Mesenchymal stem cell (in vitro differentiated cells and primary cell): ENCODE results near the gene SPPL2B.
"Not testable (repeated sequence)": the region's sequence is repeated elsewhere in the genome, so short reads cannot be mapped to it uniquely, and the experiment has no call there.

ENCODE experiments used
- DNase-seq: peaks from one replicate; pipeline ENCODE4 v3.0.0-alpha.2; 2013
- H2AFZ ChIP-seq: one replicate; pipeline ENCODE4 v1.6.1; 2013; ENCODE audit warnings: low read depth, mild to moderate bottlenecking, control low read depth, inconsistent platforms, low read length, moderate library complexity
- H2AK5ac ChIP-seq: 2 replicates; pipeline ENCODE4 v1.6.1; 2013; ENCODE audit warnings: low read length, moderate library complexity, mild to moderate bottlenecking, inconsistent platforms; ENCODE audit not compliant: severe bottlenecking
- H2BK120ac ChIP-seq: one replicate; pipeline ENCODE4 v1.6.1; 2013; ENCODE audit warnings: low read depth, mild to moderate bottlenecking, inconsistent platforms, low read length, moderate library complexity
- H2BK12ac ChIP-seq, 2 experiments: one replicate each; pipeline ENCODE4 v1.6.1; 2013; ENCODE audit warnings: inconsistent platforms in 2 of 2, low read length in 2 of 2, mild to moderate bottlenecking in 2 of 2, moderate library complexity in 2 of 2, control low read depth in 1 of 2
- H2BK15ac ChIP-seq: one replicate; pipeline ENCODE4 v1.6.1; 2013; ENCODE audit warnings: mild to moderate bottlenecking, low read depth, inconsistent platforms; ENCODE audit not compliant: poor library complexity, severe bottlenecking
- H2BK5ac ChIP-seq: 2 replicates; pipeline ENCODE4 v1.6.1; 2013; ENCODE audit warnings: low read depth, mild to moderate bottlenecking, low read length, control low read depth, inconsistent platforms; ENCODE audit not compliant: poor library complexity, severe bottlenecking
- H3K14ac ChIP-seq, 2 experiments: one replicate each; pipeline ENCODE4 v1.6.1; 2013; ENCODE audit warnings: inconsistent platforms in 2 of 2, low read length in 2 of 2, control low read depth in 1 of 2, mild to moderate bottlenecking in 1 of 2, moderate library complexity in 1 of 2
- H3K18ac ChIP-seq, 2 experiments: one replicate each; pipeline ENCODE4 v1.6.1; 2013; ENCODE audit warnings: inconsistent platforms in 2 of 2, low read length in 2 of 2, control low read depth in 1 of 2, low read depth in 1 of 2, mild to moderate bottlenecking in 1 of 2
- H3K23ac ChIP-seq, 2 experiments: one replicate each; pipeline ENCODE4 v1.6.1; 2013; ENCODE audit warnings: inconsistent platforms in 2 of 2, low read length in 2 of 2, mild to moderate bottlenecking in 2 of 2, moderate library complexity in 2 of 2, control low read depth in 1 of 2
- H3K27ac ChIP-seq: 2 replicates; pipeline ENCODE4 v1.5.1; 2013; ENCODE audit warnings: mild to moderate bottlenecking, moderate library complexity, low read length, control low read depth, inconsistent platforms; ENCODE audit not compliant: poor library complexity, severe bottlenecking
- H3K27me3 ChIP-seq, 2 experiments: 2 replicates each; pipeline versions ENCODE4 v1.6.1 to v1.7.0; 2013; ENCODE audit warnings: low read length in 2 of 2, mild to moderate bottlenecking in 2 of 2, moderate library complexity in 2 of 2, control low read depth in 1 of 2, inconsistent platforms in 1 of 2; ENCODE audit not compliant: control insufficient read depth in 1 of 2, insufficient read depth in 1 of 2
- H3K36me3 ChIP-seq, 2 experiments: 2 replicates each; pipeline versions ENCODE4 v1.6.1 to v1.7.0; 2013; ENCODE audit warnings: low read length in 2 of 2, control low read depth in 1 of 2, inconsistent platforms in 1 of 2, low read depth in 1 of 2, mild to moderate bottlenecking in 1 of 2; ENCODE audit not compliant: insufficient read depth in 2 of 2, control insufficient read depth in 1 of 2
- H3K4ac ChIP-seq, 2 experiments: one replicate each; pipeline ENCODE4 v1.6.1; 2013; ENCODE audit warnings: inconsistent platforms in 2 of 2, low read length in 2 of 2, mild to moderate bottlenecking in 2 of 2, moderate library complexity in 2 of 2, control low read depth in 1 of 2, low read depth in 1 of 2
- H3K4me1 ChIP-seq: 2 replicates; pipeline ENCODE4 v1.6.1; 2013; ENCODE audit warnings: low read depth, low read length, control low read depth; ENCODE audit not compliant: control insufficient read depth, insufficient read depth
- H3K4me2 ChIP-seq: 2 replicates; pipeline ENCODE4 v1.6.1; 2013; ENCODE audit warnings: low read length, mild to moderate bottlenecking, inconsistent platforms; ENCODE audit not compliant: poor library complexity, severe bottlenecking
- H3K4me3 ChIP-seq, 2 experiments: 2 replicates each; pipeline versions ENCODE4 v1.5.1 to v1.7.0; 2013; ENCODE audit warnings: low read length in 2 of 2, mild to moderate bottlenecking in 2 of 2, control low read depth in 1 of 2, low read depth in 1 of 2; ENCODE audit not compliant: insufficient read depth in 1 of 2
- H3K79me1 ChIP-seq: replicated peaks from 2 replicates; pipeline ENCODE4 v1.6.1; 2013; ENCODE audit warnings: mild to moderate bottlenecking, control low read depth, low read length, inconsistent platforms; ENCODE audit not compliant: poor library complexity, severe bottlenecking
- H3K9ac ChIP-seq: 2 replicates; pipeline ENCODE4 v1.7.0; 2013; ENCODE audit warnings: mild to moderate bottlenecking, low read length, moderate library complexity
- H3K9me3 ChIP-seq: 2 replicates; pipeline ENCODE4 v1.7.0; 2013; ENCODE audit warnings: mild to moderate bottlenecking, low read length; ENCODE audit not compliant: control insufficient read depth
- H4K8ac ChIP-seq: one replicate; pipeline ENCODE4 v1.6.1; 2013; ENCODE audit warnings: inconsistent platforms, mild to moderate bottlenecking, low read length, moderate library complexity
- H4K91ac ChIP-seq: one replicate; pipeline ENCODE4 v1.6.1; 2013; ENCODE audit warnings: mild to moderate bottlenecking, low read length, inconsistent platforms
- WGBS: methylation state at CpG from one replicate; pipeline ENCODE4 v1.1.7; 2013; ENCODE audit warnings: mixed read lengths; 5-methylcytosine and 5-hydroxymethylcytosine counted together

Gene SPPL2B

DNA sequence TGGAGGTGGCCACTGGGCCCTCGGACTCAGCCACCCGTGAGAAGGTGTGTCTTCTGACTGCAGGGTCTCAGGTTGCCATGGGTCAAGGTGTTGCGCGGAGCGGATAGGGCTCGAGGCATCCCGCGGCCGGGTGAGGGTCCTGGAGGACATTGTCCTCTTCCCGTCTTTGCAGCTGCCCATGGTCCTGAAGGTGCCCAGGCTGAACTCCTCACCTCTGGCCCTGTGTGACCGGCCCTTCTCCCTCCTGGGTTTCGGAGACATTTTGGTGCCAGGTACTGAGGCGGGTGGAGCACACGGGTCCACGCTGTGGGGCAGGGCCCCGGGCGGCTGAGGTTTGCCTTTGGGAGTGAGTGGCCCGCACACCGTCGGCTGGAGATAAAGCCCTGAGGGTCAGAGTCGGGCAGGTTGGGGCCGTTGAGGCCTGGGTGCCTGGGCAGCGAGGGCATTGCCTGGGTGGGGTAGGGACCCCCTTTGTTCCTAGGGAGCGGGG lies 15.9 kb downstream of the SPPL2B start:
- no peak overlapping the region for H2BK12ac ChIP-seq
- H3K4ac ChIP-seq, result no peak overlapping the region
- no peak overlapping the region for H2BK120ac ChIP-seq
- H3K4me3 ChIP-seq, result no peak overlapping the region
- no peak for DNase-seq
- no peak overlapping the region for H3K9ac ChIP-seq
- no peak overlapping the region for H4K8ac ChIP-seq
- H2BK5ac ChIP-seq, result no peak overlapping the region
- no peak overlapping the region for H2AK5ac ChIP-seq
- no peak overlapping the region for H2BK15ac ChIP-seq
- H3K27me3 ChIP-seq, result no peaks in the 10 kb centered on the region
- H3K18ac ChIP-seq, result no peak overlapping the region
- H3K23ac ChIP-seq, result no peak overlapping the region
- no peak overlapping the region for H2AFZ ChIP-seq
- peaks cover 39 to 74% of the 10 kb centered on the region in 2 experiments for H3K36me3 ChIP-seq
- peaks cover 13% of the 10 kb centered on the region for H3K79me1 ChIP-seq
- no peak overlapping the region for H3K4me2 ChIP-seq
- H3K4me1 ChIP-seq, result no peaks in the 10 kb centered on the region
- 98% methylated on average over 24 of the region's 24 CpGs for WGBS
- no peak overlapping the region for H4K91ac ChIP-seq
- no peak overlapping the region for H3K14ac ChIP-seq
- H3K27ac ChIP-seq, result no peak overlapping the region
- H3K9me3 ChIP-seq, result no peaks in the 10 kb centered on the region

DNA sequence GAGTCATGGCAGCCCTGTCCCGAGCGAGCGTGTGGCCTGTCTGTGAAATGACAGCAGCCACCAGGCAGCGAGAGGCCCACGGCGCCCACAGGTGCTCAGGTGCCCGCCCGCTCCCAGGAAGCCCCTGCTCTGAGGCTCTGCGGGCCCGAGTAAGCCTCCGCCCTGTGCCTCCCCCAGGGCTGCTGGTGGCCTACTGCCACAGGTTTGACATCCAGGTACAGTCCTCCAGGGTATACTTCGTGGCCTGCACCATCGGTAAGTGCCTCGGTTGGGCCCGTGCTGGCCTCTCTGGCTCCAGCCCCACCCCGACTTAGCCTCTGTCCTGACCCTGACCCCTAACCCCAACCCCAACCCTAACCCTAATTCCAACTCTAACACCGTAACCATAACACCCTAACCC lies 16.6 kb downstream of the SPPL2B start:
- no peaks in the 10 kb centered on the region for H3K9me3 ChIP-seq
- H4K91ac ChIP-seq, result no peak overlapping the region
- H3K9ac ChIP-seq, result no peak overlapping the region
- no peak overlapping the region for H3K27ac ChIP-seq
- no peak overlapping the region for H2AFZ ChIP-seq
- peaks cover 6% of the 10 kb centered on the region for H3K79me1 ChIP-seq
- H3K14ac ChIP-seq, result no peak overlapping the region
- H3K18ac ChIP-seq, result no peak overlapping the region
- H3K36me3 ChIP-seq, result peaks cover 41 to 73% of the 10 kb centered on the region in 2 experiments
- no peak overlapping the region for H2AK5ac ChIP-seq
- H2BK120ac ChIP-seq, result no peak overlapping the region
- no peak overlapping the region for H3K4me2 ChIP-seq
- no peak overlapping the region for H2BK12ac ChIP-seq
- H2BK15ac ChIP-seq, result no peak overlapping the region
- no peak overlapping the region for H3K4me3 ChIP-seq
- no peak overlapping the region for H2BK5ac ChIP-seq
- no peak overlapping the region for H3K23ac ChIP-seq
- H3K4ac ChIP-seq, result no peak overlapping the region
- H3K4me1 ChIP-seq, result no peaks in the 10 kb centered on the region
- DNase-seq, result no peak
- H3K27me3 ChIP-seq, result no peaks in the 10 kb centered on the region
- WGBS, result 97% methylated on average over 17 of the region's 17 CpGs
- no peak overlapping the region for H4K8ac ChIP-seq

DNA sequence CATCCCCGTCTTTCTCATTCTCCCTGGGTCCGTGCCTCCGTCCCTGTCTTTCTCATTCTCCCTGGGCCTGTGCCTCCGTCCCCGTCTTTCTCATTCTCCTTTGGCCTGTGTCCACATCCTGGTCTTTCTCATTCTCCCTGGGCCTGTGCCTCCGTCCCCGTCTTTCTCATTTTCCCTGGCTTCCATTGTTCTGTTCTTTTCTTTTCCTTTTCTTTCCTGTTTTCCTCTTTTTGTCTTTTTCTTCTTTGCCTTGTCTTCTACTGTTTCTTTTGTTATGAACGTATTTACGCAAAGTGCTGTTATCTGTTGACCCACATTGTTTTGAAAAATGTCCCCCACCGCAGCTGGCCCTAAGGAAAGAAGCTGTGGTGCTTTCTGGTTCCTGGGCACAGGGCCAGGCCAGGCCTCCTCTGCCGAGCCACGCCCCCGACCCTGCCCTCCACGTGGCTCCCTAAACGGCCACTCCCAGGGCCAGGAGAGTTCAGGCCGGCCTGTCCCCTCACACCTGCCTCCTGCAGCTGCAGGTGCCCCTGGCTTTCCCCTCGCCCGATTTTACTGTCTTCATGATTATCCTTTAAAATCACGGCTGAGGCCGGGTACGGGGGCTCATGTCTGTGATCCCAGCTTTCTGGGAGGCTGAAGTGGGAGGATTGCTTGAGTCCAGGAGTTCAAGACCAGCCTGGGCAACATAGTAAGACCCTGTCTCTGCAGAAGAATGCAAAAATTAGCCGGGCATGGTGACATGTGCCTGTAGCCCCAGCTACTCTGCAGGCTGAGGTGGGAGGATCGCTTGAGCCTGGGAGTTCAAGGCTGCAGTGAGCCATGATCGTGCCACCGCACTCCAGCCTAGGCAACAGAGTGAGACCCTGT lies 17.5 kb downstream of the SPPL2B start:
- H3K9ac ChIP-seq, result no peak overlapping the region
- H3K4me2 ChIP-seq, result no peak overlapping the region
- no peaks in the 10 kb centered on the region for H3K9me3 ChIP-seq
- WGBS, result 86% methylated on average over 24 of the region's 25 CpGs
- no peak overlapping the region for H4K91ac ChIP-seq
- H3K4ac ChIP-seq, result no peak overlapping the region
- H3K23ac ChIP-seq, result no peak overlapping the region
- H4K8ac ChIP-seq, result no peak overlapping the region
- H2BK12ac ChIP-seq, result no peak overlapping the region
- H3K4me3 ChIP-seq, result no peak overlapping the region
- no peak overlapping the region for H2AFZ ChIP-seq
- H2BK5ac ChIP-seq, result no peak overlapping the region
- no peak overlapping the region for H2BK120ac ChIP-seq
- H3K79me1 ChIP-seq, result peaks cover 2% of the 10 kb centered on the region
- H3K36me3 ChIP-seq, result peaks cover 50 to 73% of the 10 kb centered on the region in 2 experiments
- H3K4me1 ChIP-seq, result no peaks in the 10 kb centered on the region
- no peak overlapping the region for H2AK5ac ChIP-seq
- no peak overlapping the region for H3K14ac ChIP-seq
- no peak overlapping the region for H2BK15ac ChIP-seq
- no peak for DNase-seq
- no peaks in the 10 kb centered on the region for H3K27me3 ChIP-seq
- H3K27ac ChIP-seq, result no peak overlapping the region
- H3K18ac ChIP-seq, result no peak overlapping the region

DNA sequence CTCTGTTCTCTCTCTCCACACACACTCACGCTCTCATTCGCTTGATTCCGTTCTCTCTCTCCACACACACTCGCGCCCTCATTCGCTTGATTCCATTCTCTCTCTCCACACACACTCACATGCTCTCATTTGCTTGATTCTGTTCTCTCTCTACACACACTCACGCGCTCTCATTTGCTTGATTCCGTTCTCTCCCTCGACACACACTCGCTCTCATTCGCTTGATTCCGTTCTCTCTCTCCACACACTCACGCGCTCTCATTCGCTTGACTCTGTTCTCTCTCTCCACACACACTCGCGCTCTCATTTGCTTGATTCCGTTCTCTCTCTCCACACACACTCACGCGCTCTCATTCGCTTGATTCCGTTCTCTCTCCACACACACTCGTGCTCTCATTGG lies 21.3 kb downstream of the SPPL2B start:
- H2BK120ac ChIP-seq, H3K79me1 ChIP-seq, H3K9ac ChIP-seq, H3K4me3 ChIP-seq, H2BK12ac ChIP-seq, H3K4me1 ChIP-seq, H3K27ac ChIP-seq, H3K4ac ChIP-seq, H3K14ac ChIP-seq, H2BK15ac ChIP-seq, H2AK5ac ChIP-seq, H4K8ac ChIP-seq, H3K18ac ChIP-seq, H4K91ac ChIP-seq, H3K9me3 ChIP-seq, H2AFZ ChIP-seq, H2BK5ac ChIP-seq, H3K27me3 ChIP-seq, H3K4me2 ChIP-seq, H3K23ac ChIP-seq, DNase-seq: not testable (repeated sequence)
- peaks cover 50 to 77% of the 10 kb centered on the region in 2 experiments for H3K36me3 ChIP-seq
- 95% methylated on average over 24 of the region's 24 CpGs for WGBS
